ENCODE data around the gene EXOC4.

DNA sequence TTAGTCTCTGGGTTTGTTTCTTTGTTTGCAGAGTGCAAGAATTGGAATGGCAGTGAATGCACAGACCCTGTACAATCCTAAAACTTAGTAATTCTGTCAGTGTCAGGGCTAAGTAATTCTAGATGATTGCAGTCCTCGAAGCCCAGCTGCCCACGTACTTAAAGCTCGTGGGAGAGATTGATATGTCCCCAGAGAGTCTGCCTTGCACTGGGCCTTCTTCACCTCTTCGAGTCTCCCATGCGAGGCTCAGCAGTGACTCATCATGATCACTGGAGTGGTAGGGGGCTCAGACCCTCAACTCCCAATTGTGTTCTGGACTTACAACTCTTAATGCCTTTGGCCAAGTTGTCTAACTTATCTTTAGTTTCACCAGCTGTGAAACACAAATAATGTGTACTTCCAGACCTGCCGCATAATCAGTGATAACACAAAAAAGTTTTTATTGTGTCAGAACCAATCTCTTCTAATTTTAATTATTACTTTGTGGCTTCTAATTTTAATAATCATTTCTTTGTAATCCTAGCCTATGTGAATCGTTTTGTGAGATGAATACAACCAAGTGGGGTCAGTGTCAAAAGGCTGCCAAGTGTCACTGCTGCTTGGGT, 528.7 kb downstream of the EXOC4 start:
- TF ChIP-seq POLR2AphosphoS5 (IDR thresholded peaks at IDR 0.05; ENCODE audit: borderline replicate concordance, low read depth, low read length): no peak
- TF ChIP-seq EZH2 (IDR thresholded peaks at IDR 0.05): no peak
- no peak for TF ChIP-seq FOXP2 (optimal IDR thresholded peaks at IDR 0.05; ENCODE audit: control extremely low read depth, extremely low read length, insufficient read depth)

Data from SK-N-MC (cell line).